B cell (primary cell): Measurements from ENCODE around the gene AUNIP.

Experiments used
- CTCF ChIP-seq: fragments of 200-600 bp; IDR thresholded peaks from one replicate; pipeline ENCODE4 v1.8.0; 2022; ENCODE audit warnings: antibody characterized with exemption, mild to moderate bottlenecking
- EZH2 ChIP-seq: IDR thresholded peaks from 2 replicates; pipeline ENCODE4 v1.6.1; 2012; ENCODE audit warnings: borderline replicate concordance, low read depth, mild to moderate bottlenecking, moderate library complexity, low read length; ENCODE audit not compliant: insufficient read depth, poor library complexity, severe bottlenecking

- TF ChIP-seq CTCF (no peak), EZH2 (no peak)
Observed at GRCh38 chr1:25858906-25859789, at the start of gene AUNIP.
